BE2C (cell line): ENCODE measurements around the gene PARD3B.

Source experiments
- DNase-seq: peaks from one replicate; pipeline ENCODE4 v3.0.0-alpha.2; 2020
- H3K27me3 ChIP-seq: fragments of 250-450 bp; sonication (Bioruptor Pico); 2 replicates; pipeline ENCODE4 v1.5.1; 2020; ENCODE audit warnings: mild to moderate bottlenecking
- H3K36me3 ChIP-seq: fragments of 250-450 bp; sonication (Bioruptor Pico); 2 replicates; pipeline ENCODE4 v1.5.1; 2020; ENCODE audit warnings: mild to moderate bottlenecking
- H3K4me1 ChIP-seq: fragments of 250-450 bp; sonication (Bioruptor Pico); 2 replicates; pipeline ENCODE4 v1.5.1; 2020
- H3K4me3 ChIP-seq: 2 replicates; pipeline ENCODE4 v1.5.1; 2011; ENCODE audit warnings: low read depth, low read length
- H3K9me3 ChIP-seq: fragments of 250-450 bp; sonication (Bioruptor Pico); 2 replicates; pipeline ENCODE4 v1.5.1; 2020
- TF ChIP-seq, protein P1 (sequence below): IDR thresholded peaks from 2 replicates; pipeline ENCODE4 v1.5.1; 2012; ENCODE audit warnings: mild to moderate bottlenecking, low read depth, low read length

PARD3B gene

DNA sequence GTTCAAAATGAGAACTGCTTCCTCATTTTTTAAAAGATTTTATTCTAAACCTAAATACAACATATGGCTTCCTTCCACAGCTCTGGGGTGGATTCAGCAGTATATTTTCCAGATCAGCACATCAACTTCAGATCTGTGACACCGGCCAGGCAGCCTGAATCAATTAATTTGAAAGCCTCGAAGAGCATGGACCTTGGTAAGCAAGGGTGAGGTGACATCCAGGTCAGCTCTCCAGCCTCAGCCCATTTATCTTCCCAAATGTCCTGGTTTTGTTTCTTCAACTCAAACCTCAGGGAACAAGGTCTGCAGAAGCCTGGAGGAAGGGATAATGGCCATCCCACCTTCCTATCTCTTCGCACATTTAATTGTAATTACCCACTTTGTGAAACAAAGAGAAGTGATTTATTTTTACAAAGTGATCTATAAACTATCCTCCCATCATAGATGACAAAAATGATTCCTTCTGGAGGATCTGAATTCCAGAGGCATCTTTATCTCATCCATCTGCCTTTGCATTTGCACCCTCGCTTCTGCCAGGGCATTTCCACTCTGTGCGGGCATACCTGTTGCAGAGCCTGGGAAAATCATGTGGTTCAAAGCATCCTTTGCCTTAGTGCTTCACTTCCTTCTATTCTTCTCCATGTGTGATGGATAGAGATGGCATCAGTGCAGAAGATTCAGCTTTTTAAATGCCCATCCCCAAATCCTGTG, 648.0 kb downstream of the PARD3B start:
- no peaks in the 10 kb centered on the region for H3K9me3 ChIP-seq
- no peak overlapping the region for H3K4me3 ChIP-seq
- peaks cover 22% of the 10 kb centered on the region for H3K4me1 ChIP-seq
- H3K36me3 ChIP-seq = no peaks in the 10 kb centered on the region
- no peaks in the 10 kb centered on the region for H3K27me3 ChIP-seq
- DNase-seq = peak; percentile 16
- TF ChIP-seq, protein P1, sequence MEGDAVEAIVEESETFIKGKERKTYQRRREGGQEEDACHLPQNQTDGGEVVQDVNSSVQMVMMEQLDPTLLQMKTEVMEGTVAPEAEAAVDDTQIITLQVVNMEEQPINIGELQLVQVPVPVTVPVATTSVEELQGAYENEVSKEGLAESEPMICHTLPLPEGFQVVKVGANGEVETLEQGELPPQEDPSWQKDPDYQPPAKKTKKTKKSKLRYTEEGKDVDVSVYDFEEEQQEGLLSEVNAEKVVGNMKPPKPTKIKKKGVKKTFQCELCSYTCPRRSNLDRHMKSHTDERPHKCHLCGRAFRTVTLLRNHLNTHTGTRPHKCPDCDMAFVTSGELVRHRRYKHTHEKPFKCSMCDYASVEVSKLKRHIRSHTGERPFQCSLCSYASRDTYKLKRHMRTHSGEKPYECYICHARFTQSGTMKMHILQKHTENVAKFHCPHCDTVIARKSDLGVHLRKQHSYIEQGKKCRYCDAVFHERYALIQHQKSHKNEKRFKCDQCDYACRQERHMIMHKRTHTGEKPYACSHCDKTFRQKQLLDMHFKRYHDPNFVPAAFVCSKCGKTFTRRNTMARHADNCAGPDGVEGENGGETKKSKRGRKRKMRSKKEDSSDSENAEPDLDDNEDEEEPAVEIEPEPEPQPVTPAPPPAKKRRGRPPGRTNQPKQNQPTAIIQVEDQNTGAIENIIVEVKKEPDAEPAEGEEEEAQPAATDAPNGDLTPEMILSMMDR = no peak

DNA sequence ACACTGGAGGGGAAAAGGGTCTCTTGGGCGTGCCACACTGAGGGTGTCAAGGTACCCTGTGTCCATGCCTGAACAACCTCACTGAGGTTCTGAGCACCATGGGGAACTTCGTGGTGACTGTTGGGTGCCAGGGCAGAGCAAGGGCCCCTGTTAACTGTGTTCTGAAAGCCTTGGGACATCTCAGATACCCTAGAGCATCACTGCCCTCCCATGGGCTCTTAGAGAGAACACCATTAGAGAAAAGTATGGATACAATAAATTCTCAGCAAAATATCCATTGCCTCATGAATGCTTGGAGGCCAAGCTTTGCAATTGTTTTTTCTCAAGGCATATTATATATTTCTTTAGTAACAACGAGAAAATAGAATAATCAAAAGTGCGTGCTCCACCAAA, 648.6 kb downstream of the PARD3B start:
- Histone ChIP-seq H3K9me3 (no peaks in the 10 kb centered on the region), H3K27me3 (no peaks in the 10 kb centered on the region), H3K4me1 (peaks cover 21% of the 10 kb centered on the region), H3K4me3 (no peak overlapping the region), H3K36me3 (no peaks in the 10 kb centered on the region)
- TF ChIP-seq, protein P1 = peak; percentile 61
- DNase-seq = peak; percentile 52

DNA sequence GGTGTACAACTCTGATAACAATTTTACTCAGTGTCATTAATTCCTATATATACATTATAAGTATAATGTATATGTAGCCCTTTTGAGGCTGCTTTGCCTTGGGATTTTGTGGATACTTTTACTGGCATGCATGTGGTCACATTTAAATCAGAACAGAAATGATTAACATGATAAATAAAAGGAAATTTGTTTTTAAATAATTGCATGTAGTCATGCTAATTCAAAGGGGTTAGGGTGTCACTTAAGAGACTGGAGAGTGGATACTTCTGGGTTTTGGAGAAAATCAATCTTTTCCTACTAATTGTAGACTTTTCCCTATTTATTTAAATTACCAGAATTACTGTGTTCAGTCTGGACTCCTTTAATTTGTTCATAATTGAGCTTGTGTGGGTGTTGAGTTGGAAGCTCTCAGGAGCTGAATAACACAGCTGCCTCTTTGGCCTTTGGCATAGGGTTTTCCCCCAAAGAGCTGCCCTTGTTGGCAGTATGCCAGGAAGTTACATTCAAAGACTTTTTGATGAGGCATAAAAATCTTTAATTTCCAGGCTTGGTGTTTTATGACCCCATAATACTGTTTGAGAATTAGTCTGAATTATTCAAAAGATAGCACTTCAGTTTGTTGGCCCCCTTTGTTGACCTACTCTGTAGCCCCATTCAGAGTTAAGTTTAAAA, 652.3 kb downstream of the PARD3B start:
- Histone ChIP-seq H3K27me3 (no peaks in the 10 kb centered on the region), H3K4me3 (no peak overlapping the region), H3K36me3 (no peaks in the 10 kb centered on the region), H3K9me3 (no peaks in the 10 kb centered on the region), H3K4me1 (peaks cover 15% of the 10 kb centered on the region)
- no peak for DNase-seq
- TF ChIP-seq, protein P1 = no peak

DNA sequence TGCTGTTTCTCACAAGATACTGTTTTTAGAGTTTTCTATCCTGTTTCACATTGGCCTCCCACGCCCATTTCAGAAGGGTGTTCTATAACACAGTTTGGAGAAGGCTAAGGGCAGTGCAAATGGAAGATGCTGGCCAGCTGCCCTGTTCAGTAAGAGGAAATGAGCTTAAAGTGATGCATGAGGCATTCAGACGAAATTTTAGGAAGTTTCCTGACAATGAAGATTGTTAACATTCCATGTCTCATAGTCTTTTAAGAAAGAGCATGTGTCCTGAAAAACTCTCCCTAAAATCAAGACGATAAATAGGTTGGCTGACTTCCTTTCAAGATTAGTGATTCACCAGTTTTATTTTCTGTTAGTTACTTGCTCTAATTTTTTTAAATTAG, 652.9 kb downstream of the PARD3B start:
- no peak for DNase-seq
- Histone ChIP-seq H3K4me3 (no peak overlapping the region), H3K4me1 (peaks cover 12% of the 10 kb centered on the region), H3K27me3 (no peaks in the 10 kb centered on the region), H3K36me3 (no peaks in the 10 kb centered on the region), H3K9me3 (no peaks in the 10 kb centered on the region)
- TF ChIP-seq, protein P1 = no peak

DNA sequence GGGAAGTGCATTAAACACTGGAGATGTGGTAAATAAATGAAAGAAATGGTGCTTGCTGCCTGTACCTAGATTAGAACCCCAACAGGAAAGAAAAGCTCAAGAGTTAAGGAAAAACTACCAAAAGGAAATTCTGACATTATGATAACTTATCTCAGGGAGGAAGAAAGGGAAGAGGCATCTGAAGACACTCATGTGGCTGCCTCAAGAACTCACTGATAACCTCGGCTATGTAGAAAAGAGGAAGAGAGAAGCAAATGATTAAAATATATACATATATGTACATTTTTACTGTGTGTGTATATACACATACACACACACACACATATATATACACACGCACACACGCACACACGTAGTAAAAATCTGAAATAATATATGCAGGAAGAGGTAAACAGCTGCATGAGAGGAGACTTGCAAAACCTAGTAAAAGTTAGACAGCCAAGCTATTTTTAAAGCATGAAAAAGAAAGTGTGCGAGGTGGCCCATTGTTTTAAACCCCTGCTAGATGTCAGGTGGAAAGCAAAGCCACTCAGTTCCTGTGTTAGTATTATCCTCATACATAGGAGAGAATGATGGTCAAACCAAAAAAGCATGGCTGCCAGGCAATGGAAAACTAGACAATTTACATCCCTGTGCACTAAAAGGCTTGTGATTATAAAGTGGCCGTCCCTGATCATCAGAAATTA, 654.0 kb downstream of the PARD3B start:
- Histone ChIP-seq H3K36me3 (no peaks in the 10 kb centered on the region), H3K9me3 (no peaks in the 10 kb centered on the region), H3K4me1 (peaks cover 5% of the 10 kb centered on the region), H3K4me3 (no peak overlapping the region), H3K27me3 (no peaks in the 10 kb centered on the region)
- DNase-seq = no peak
- TF ChIP-seq, protein P1 = no peak

DNA sequence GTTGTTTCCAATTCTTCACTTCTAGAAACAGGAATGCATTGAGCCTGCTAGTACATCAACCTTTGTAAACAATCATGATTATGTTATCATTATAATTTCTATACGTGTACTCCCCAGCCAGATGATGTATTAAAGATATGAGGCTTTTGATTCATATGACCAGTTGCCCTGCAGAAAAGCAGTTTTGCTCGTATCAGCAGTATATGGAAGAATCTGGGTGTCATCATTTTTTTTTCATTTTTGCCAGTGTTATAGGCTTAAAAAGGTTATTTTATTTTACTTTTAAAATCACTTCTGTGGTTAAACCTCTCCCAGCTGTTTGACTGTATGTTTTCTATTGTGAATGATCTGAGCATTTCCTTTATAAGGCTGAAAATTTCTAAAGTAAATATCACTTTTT, 665.2 kb downstream of the PARD3B start:
- Histone ChIP-seq H3K36me3 (no peaks in the 10 kb centered on the region), H3K9me3 (no peaks in the 10 kb centered on the region), H3K27me3 (no peaks in the 10 kb centered on the region), H3K4me1 (no peaks in the 10 kb centered on the region), H3K4me3 (no peak overlapping the region)
- TF ChIP-seq, protein P1 = no peak
- no peak for DNase-seq
